ENCODE results near the gene PRKCA.

PRKCA gene

DNA sequence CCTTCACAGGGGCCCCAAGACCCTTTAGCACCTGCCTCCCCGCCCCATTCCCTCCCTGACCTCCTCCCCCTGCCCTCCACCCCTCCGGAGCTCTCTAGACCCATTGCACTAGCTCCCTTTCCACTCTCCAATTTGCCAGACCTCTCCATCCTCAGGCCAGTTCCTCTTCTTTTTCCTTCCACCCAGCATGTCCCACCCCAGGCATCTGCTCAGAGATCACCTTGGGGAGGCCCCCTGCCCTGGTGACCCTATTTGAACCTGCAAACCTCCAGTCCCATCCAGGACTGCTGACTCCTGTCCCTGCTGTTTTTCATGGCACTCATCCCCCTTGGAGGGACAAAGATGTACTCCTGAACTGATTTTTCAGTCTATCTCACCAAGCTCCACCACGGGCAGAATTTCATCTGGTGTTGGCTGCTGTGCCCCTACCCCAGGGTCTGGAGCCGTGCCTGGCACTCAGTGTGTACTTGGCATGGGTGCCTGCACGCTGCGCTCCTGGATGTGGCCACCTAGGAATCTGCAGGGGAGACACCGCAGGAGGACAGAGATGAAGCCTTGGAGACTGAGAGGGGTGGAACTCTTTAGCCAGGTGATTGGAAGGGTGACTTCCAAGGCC lies 446.9 kb downstream of the PRKCA start:
- TF ChIP-seq CTCF (IDR thresholded peaks at IDR 0.05) (no peak), ZFX (IDR thresholded peaks at IDR 0.05; ENCODE audit: borderline replicate concordance) (no peak)
- H3K27ac ChIP-seq: no peak overlapping the region

DNA sequence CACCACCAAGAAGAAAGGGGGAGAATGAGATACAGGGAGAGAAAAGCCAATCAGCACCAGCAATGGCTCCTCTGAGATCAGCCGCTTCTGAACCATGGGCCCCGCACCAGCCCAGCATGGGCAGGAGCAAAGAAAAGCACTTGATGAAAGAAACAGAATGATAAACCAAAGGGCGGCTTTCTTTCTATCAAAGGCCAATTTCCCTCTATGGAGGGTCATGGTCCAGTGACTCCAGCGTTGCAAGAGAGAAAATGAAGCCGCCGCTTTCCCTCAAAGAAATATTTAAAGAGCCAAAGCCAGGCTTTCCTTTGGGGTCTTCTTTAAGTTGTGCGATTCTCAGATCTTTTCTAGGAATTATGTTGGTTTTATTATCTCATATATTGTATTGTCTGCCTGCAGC lies 447.7 kb downstream of the PRKCA start:
- no peak for TF ChIP-seq ZFX (IDR thresholded peaks at IDR 0.05; ENCODE audit: borderline replicate concordance)
- no peak for TF ChIP-seq CTCF (IDR thresholded peaks at IDR 0.05)
- H3K27ac ChIP-seq: no peak overlapping the region

GRCh38 chr17:66750781-66751543 lies 448.5 kb downstream of the PRKCA start:
- no peak overlapping the region for H3K27ac ChIP-seq
- no peak for TF ChIP-seq CTCF (IDR thresholded peaks at IDR 0.05)
- TF ChIP-seq ZFX (IDR thresholded peaks at IDR 0.05; ENCODE audit: borderline replicate concordance): no peak

- TF ChIP-seq ZFX (IDR thresholded peaks at IDR 0.05; ENCODE audit: borderline replicate concordance) (no peak), CTCF (IDR thresholded peaks at IDR 0.05) (no peak)
- no peak overlapping the region for H3K27ac ChIP-seq
Observed at GRCh38 chr17:66751771-66752170, 449.4 kb downstream of the PRKCA start.

- H3K27ac ChIP-seq: no peak overlapping the region
- TF ChIP-seq ZFX (IDR thresholded peaks at IDR 0.05; ENCODE audit: borderline replicate concordance) (no peak), CTCF (IDR thresholded peaks at IDR 0.05) (no peak)
Observed at GRCh38 chr17:66752411-66752810, 450.0 kb downstream of the PRKCA start.

GRCh38 chr17:66753126-66753920 lies 450.9 kb downstream of the PRKCA start:
- TF ChIP-seq ZFX (IDR thresholded peaks at IDR 0.05; ENCODE audit: borderline replicate concordance) (no peak), CTCF (IDR thresholded peaks at IDR 0.05) (no peak)

More at GRCh38 chr17:66753126-66753920, 450.9 kb downstream of the PRKCA start:
- no peak overlapping the region for H3K27ac ChIP-seq
